SKM-1 (cell line): ENCODE data around the gene GALNT17.

Source experiments
- DNase-seq: peaks from one replicate; lab custom pipeline; 2025; ENCODE audit not compliant: unreplicated experiment; lab: John Stamatoyannopoulos, UW

GALNT17 gene

GRCh38 chr7:71665716-71666115, 533.8 kb downstream of the GALNT17 start:
- DNase-seq, result no peak

GRCh38 chr7:71668572-71668971, 536.6 kb downstream of the GALNT17 start:
- DNase-seq, result no peak

GRCh38 chr7:71679480-71679879, 547.5 kb downstream of the GALNT17 start:
- DNase-seq, result no peak

GRCh38 chr7:71682181-71682580, 550.2 kb downstream of the GALNT17 start:
- DNase-seq, result no peak

- DNase-seq, result no peak
Measured at GRCh38 chr7:71682841-71683781, 551.2 kb downstream of the GALNT17 start.

- no peak for DNase-seq
Measured at GRCh38 chr7:71687286-71687685, 555.3 kb downstream of the GALNT17 start.

- no peak for DNase-seq
Measured at GRCh38 chr7:71687831-71688599, 556.1 kb downstream of the GALNT17 start.

- no peak for DNase-seq
Measured at GRCh38 chr7:71691538-71691937, 559.6 kb downstream of the GALNT17 start.

GRCh38 chr7:71694665-71695064, 562.7 kb downstream of the GALNT17 start:
- no peak for DNase-seq

GRCh38 chr7:71695186-71695585, 563.2 kb downstream of the GALNT17 start:
- no peak for DNase-seq

GRCh38 chr7:71696511-71696910, 564.6 kb downstream of the GALNT17 start:
- DNase-seq, result no peak

- no peak for DNase-seq
Measured at GRCh38 chr7:71697400-71697799, 565.5 kb downstream of the GALNT17 start.

- no peak for DNase-seq
Measured at GRCh38 chr7:71705217-71705616, 573.3 kb downstream of the GALNT17 start.

- no peak for DNase-seq
Measured at GRCh38 chr7:71705901-71706596, 574.1 kb downstream of the GALNT17 start.

- DNase-seq, result no peak
Measured at GRCh38 chr7:71706597-71706975, 574.6 kb downstream of the GALNT17 start.

- no peak for DNase-seq
Measured at GRCh38 chr7:71707041-71707440, 575.1 kb downstream of the GALNT17 start.

- no peak for DNase-seq
Measured at GRCh38 chr7:71708710-71709109, 576.8 kb downstream of the GALNT17 start.

- no peak for DNase-seq
Measured at GRCh38 chr7:71710442-71710841, 578.5 kb downstream of the GALNT17 start.

- no peak for DNase-seq
Measured at GRCh38 chr7:71712653-71713180, 580.8 kb downstream of the GALNT17 start.

GRCh38 chr7:71716690-71717089, 584.7 kb downstream of the GALNT17 start:
- DNase-seq, result no peak

GRCh38 chr7:71718563-71718962, 586.6 kb downstream of the GALNT17 start:
- DNase-seq, result no peak
